Duodenal mucosa (tissue), 2 donors: Measurements from ENCODE around the gene FBXL19.

Experiments used
- H3K27ac ChIP-seq: one replicate; pipeline ENCODE4 v1.7.0; 2013; ENCODE audit warnings: low read depth, low read length
- H3K27me3 ChIP-seq, 2 donors: one replicate each; pipeline ENCODE4 v1.7.0; 2013; ENCODE audit warnings: low read length in 2 of 2, control low read depth in 1 of 2; ENCODE audit not compliant: insufficient read depth in 2 of 2, control insufficient read depth in 1 of 2
- H3K36me3 ChIP-seq, 2 donors: one replicate each; pipeline ENCODE4 v1.7.0; 2013; ENCODE audit warnings: low read length in 2 of 2, control low read depth in 1 of 2; ENCODE audit not compliant: insufficient read depth in 2 of 2, control insufficient read depth in 1 of 2
- H3K4me1 ChIP-seq, 2 donors: one replicate each; pipeline ENCODE4 v1.7.0; 2013; ENCODE audit warnings: low read length in 2 of 2, control low read depth in 1 of 2; ENCODE audit not compliant: insufficient read depth in 2 of 2, control insufficient read depth in 1 of 2
- H3K4me3 ChIP-seq, 2 donors: one replicate each; pipeline ENCODE4 v1.7.0; 2013; ENCODE audit warnings: low read length in 2 of 2, low read depth in 1 of 2
- H3K9ac ChIP-seq, 2 donors: one replicate each; pipeline ENCODE4 v1.7.0; 2013; ENCODE audit warnings: low read length in 2 of 2, low read depth in 1 of 2
- H3K9me3 ChIP-seq, 2 donors: one replicate each; pipeline ENCODE4 v1.7.0; 2013; ENCODE audit warnings: low read length in 2 of 2, control low read depth in 1 of 2; ENCODE audit not compliant: control insufficient read depth in 1 of 2

FBXL19 gene

DNA sequence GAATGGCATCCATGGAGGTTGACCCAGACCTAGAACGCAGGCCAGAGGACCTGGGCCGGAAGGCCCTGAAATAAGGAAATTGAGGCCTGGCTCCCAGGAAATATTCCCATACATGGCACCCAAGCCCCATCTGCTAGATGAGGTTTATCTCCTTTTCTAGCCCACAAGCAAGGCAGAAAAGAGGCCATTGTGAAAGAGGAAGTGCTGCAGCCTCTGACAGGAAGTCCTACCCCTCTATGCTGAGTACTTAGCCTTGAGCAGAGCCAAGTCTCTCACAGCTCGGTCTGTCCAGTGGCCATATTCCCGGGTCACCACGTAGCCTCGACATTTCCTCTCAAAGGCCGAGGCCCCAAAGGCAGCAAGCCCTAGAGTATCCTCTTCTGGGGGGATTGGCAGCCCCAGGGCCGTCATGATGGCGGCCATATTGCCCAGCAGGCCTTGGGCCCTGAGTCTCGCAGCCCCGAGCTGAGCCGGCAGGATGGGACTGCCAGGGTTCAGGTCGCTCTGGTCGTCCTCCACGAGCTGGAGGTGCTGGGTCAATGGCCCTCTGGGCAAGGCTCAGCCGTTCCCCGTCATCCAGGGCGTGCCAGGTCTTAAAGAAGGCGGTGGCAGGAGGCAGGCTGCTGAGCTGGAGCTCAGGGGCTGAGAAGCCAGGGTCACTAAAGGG lies 19.1 kb upstream of the FBXL19 start:
- Histone ChIP-seq H3K4me1 (peaks cover 9 to 29% of the 10 kb centered on the region in 2 donors), H3K9me3 (no peaks in the 10 kb centered on the region), H3K36me3 (no peaks in the 10 kb centered on the region), H3K4me3 (no peak overlapping the region), H3K9ac (no peak overlapping the region), H3K27ac (no peak overlapping the region), H3K27me3 (no peaks in the 10 kb centered on the region)

DNA sequence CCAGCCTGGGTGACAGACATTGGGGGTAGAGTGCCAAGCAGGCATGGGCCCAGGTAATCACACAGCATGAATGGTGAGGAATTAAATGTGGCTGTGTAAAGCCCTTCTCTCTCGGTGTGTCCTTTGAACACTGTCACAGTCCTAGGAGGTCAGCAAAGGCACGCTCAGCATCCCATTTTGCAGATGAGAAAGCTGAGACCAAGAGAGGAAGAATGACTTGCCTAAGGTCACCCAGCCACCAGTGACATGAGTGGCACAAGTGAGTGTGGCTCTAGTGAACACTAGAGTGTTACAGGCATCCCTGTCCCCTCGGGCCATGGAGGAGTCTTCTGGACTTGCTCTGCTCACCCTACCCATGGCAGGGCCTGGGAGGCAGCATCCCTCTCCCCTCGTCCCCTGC lies 16.3 kb upstream of the FBXL19 start:
- H3K4me3 ChIP-seq, result no peak overlapping the region
- no peaks in the 10 kb centered on the region for H3K27me3 ChIP-seq
- no peak overlapping the region for H3K9ac ChIP-seq
- H3K27ac ChIP-seq, result no peak overlapping the region
- no peaks in the 10 kb centered on the region for H3K9me3 ChIP-seq
- H3K36me3 ChIP-seq, result no peaks in the 10 kb centered on the region
- H3K4me1 ChIP-seq, result peaks cover 5 to 18% of the 10 kb centered on the region in 2 donors

DNA sequence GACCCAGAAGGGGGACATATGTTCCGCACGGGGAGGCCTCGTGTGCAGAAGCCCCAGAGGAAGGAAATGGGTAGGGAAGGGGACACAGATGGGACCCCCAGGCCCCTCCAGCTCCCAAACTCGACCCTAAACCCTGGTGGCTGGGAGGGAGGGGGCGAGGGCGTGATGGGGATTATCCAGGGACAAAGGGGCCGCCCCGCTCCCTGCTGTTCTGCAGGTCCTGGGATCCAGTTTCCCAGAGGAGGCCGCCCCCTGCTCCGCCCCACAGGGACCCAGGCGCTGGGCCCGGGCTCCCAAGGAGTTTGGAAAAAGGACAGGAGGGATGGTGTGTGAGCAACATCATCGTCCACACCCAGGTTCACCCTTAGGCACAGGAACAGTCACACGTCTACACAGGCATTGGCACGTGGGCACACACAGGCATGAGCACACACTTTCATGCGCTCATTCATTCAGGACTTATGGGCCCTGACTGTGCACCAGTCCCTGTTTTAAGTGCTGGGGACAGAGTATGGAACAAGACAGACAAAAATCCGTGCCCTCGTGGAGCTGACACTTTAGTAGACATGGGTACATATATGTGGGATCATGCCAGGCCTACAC lies 12.8 kb upstream of the FBXL19 start:
- H3K27ac ChIP-seq, result no peak overlapping the region

DNA sequence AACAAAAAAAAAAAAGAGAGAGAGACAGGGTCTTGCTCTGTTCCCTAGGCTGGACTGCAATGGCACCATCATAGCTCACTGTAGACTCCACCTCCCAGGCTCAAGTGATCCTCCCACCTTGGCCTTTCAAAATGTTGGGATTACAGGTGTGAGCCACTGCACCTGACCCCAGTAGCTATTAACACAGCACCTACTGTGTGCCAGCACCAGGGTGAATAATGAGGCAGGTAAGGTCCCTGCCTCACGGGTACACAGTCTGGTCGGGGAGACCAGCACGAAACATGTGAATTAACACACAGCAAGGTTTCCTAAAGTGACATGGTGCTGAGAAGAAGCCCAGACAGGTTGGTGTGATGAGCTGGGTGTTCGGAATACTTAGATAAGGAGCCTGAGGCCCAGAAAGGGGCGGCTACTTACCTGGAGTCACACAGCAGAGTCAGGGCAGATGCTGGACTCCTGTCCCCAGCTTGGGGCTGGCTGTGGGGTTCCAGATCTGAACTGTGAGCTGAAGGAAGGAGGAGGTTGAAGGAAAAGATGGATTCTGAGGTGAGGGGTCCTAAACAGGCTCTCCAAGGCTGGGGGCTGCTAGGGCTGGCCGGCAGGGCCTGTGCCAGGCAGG lies 10.5 kb upstream of the FBXL19 start:
- H3K9me3 ChIP-seq, result no peaks in the 10 kb centered on the region
- no peaks in the 10 kb centered on the region for H3K4me1 ChIP-seq
- H3K27ac ChIP-seq, result no peak overlapping the region
- H3K9ac ChIP-seq, result no peak overlapping the region
- H3K36me3 ChIP-seq, result no peaks in the 10 kb centered on the region
- H3K4me3 ChIP-seq, result no peak overlapping the region
- H3K27me3 ChIP-seq, result no peaks in the 10 kb centered on the region

More for the DNA sequence above, 12.8 kb upstream of the FBXL19 start:
- Histone ChIP-seq H3K9ac (no peak overlapping the region), H3K4me1 (no peaks in the 10 kb centered on the region), H3K27me3 (no peaks in the 10 kb centered on the region), H3K36me3 (no peaks in the 10 kb centered on the region), H3K9me3 (no peaks in the 10 kb centered on the region), H3K4me3 (no peak overlapping the region)

DNA sequence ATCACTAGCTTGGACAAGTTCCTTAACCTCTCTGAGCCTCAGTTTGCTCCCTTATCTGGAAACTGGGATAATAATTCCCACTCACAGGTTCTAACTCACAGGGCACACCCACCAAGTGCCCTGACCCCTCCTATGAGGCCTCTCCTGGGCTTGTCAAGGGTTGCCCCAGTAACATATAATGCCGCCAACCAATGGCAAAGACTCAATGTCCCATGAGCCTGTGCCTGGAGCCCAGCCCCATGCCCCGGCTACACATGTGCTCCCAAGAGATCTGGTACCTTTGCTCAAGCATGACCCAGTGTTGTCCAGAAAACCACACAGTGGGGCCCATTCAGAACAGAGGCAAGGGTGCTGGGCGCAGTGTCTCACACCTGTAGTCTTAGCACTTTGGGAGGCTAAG lies 8.5 kb upstream of the FBXL19 start:
- Histone ChIP-seq H3K27me3 (no peaks in the 10 kb centered on the region), H3K9me3 (no peaks in the 10 kb centered on the region), H3K27ac (no peak overlapping the region), H3K4me1 (no peaks in the 10 kb centered on the region), H3K9ac (no peak overlapping the region), H3K4me3 (no peak overlapping the region), H3K36me3 (no peaks in the 10 kb centered on the region)

DNA sequence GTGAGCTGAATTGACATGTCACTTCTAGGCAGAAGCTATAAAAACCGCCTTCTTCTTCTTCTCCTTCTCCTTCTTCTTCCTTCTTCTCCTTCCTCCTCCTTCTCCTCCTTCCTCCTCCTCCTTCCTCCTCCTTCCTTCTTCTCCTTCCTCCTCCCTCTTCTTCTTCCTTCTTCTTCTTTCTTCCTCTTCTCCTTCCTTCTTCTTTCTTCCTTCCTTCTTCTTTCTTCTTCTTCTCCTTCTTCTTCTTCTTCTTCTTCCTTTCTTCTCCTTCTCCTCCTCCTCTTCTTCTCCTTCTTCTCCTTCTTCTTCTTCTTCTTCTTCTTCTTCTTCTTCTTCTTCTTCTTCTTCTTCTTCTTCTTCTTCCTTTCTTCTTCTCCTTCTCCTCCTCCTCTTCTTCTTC lies 4.8 kb upstream of the FBXL19 start:
- Histone ChIP-seq H3K9ac (no peak overlapping the region), H3K4me1 (peaks cover 0 to 8% of the 10 kb centered on the region in 2 donors), H3K27me3 (no peaks in the 10 kb centered on the region)

DNA sequence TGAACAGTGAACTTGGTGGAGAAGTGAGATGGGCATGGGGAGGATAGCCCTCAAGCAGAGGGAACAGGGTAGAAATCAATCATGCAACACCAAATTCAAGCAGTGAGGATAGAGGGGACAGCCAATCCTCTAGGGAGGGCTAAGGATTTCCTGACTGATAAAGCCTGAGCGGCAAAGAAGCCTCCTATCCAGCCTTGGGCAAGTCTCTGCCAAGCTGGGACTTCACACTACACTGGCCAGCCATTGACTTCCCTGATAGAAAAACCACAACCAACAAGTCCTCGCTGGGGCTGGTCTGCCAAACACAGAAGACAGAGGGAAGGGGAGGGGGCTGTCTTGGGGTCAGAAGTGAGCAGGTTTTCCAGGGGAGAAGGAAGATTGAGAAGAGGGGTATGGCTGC lies 2.5 kb upstream of the FBXL19 start:
- Histone ChIP-seq H3K27ac (no peak overlapping the region), H3K4me3 (no peak overlapping the region), H3K36me3 (no peaks in the 10 kb centered on the region), H3K9ac (no peak overlapping the region), H3K4me1 (peaks cover 7 to 12% of the 10 kb centered on the region in 2 donors), H3K9me3 (no peaks in the 10 kb centered on the region), H3K27me3 (no peaks in the 10 kb centered on the region)

More for the DNA sequence above, 4.8 kb upstream of the FBXL19 start:
- Histone ChIP-seq H3K36me3 (no peaks in the 10 kb centered on the region), H3K4me3 (no peak overlapping the region), H3K9me3 (no peaks in the 10 kb centered on the region), H3K27ac (no peak overlapping the region)

DNA sequence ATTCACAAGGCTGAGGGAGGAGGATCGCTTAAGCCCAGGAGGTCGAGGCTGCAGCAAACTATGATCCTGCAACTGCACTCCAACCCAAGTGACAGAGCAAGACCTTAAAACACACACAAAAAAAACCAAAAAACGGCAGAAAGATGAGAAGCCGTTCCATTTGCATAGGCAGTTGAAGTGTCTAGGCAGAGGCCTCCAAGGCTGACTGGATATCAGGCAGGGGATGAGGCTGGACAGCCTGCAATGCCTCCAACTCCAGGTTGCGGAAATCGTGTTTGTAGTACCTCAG lies 2.0 kb upstream of the FBXL19 start:
- Histone ChIP-seq H3K4me3 (peak overlapping the region; percentile 82 to 87), H3K9ac (peak overlapping the region; percentile 67 to 71), H3K27me3 (no peaks in the 10 kb centered on the region), H3K4me1 (peaks cover 7 to 12% of the 10 kb centered on the region in 2 donors), H3K9me3 (no peaks in the 10 kb centered on the region), H3K27ac (no peak overlapping the region), H3K36me3 (no peaks in the 10 kb centered on the region)

DNA sequence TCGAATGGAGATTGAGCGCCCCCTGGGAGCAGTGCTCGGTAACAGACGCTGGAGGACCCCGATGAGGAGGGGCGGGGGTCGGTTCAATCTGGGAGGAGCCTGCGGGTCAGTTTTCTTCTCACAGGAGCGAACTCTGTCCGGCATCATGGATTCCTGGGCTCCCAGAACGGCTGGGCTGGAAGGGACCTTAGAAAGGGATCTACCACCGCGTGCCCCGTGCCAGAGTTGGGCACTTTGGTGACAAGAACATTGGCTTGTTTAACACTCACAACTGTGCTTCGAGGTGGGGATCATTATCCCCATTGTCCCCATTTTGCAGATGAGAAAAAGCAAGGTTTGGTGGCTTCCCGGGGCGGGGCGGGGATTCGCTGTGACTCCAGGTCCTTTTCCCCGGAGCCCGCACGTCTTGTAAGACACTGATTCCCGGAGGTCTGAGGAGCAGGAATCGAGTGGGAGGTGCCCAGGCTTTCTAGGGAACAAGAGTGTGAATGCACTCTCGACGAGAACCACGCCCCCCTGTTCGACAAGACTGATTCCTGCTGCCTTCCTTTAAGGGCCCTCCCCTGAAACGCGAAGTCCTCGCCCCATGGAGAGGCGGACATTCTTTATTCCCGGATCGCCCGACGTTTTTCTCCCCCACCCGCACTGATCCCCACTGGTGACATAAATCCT lies 1.5 kb upstream of the FBXL19 start:
- Histone ChIP-seq H3K36me3 (peaks cover 0 to 3% of the 10 kb centered on the region in 2 donors), H3K4me3 (peak overlapping the region; percentile 82 to 87), H3K9ac (peak overlapping the region; percentile 67 to 71), H3K9me3 (no peaks in the 10 kb centered on the region), H3K4me1 (peaks cover 7 to 12% of the 10 kb centered on the region in 2 donors), H3K27me3 (no peaks in the 10 kb centered on the region), H3K27ac (peak overlapping the region; percentile 76)

DNA sequence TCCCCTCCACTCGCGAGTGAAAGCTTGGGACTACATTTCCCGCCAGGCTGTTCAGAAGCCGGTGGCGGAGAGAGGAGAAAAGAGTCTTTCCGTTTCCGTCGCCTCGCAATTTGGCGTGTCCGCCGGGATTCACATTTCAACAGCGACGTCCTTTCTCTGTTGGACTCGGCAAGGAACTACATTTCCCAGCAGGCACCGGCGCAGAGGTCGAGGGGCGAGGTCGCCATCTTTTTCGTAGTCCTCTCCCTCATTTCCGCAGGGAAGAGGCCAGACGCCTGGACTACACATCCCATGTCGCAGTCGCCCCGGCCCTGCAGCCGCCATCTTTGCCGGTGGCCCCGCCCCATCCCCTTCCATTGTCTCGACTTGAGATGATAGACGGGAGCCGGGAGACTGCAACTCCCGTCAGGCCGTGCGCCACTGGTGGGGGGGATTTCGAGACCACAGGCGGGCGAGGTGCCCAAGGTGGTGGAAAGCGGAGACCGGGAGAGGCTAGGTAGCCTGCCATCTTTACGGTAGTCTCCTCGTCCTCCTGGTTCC lies 882 bp upstream of the FBXL19 start:
- peak overlapping the region; percentile 72 to 90 for H3K9ac ChIP-seq

More for the DNA sequence above, 882 bp upstream of the FBXL19 start:
- H3K4me3 ChIP-seq, result peak overlapping the region; percentile 82 to 88
- H3K9me3 ChIP-seq, result no peaks in the 10 kb centered on the region
- peaks cover 7 to 12% of the 10 kb centered on the region in 2 donors for H3K4me1 ChIP-seq
- H3K27ac ChIP-seq, result peak overlapping the region; percentile 85
- peaks cover 0 to 4% of the 10 kb centered on the region in 2 donors for H3K36me3 ChIP-seq
- no peaks in the 10 kb centered on the region for H3K27me3 ChIP-seq
